GM12873 (cell line): ENCODE results near the gene ADAM29.

Source experiments
- CTCF ChIP-seq: IDR thresholded peaks from 2 replicates; pipeline ENCODE4 v1.5.1; 2012; ENCODE audit warnings: low read depth, mild to moderate bottlenecking, moderate library complexity, low read length, control low read depth; ENCODE audit not compliant: insufficient read depth; ENCODE audit errors: missing control alignments

The ADAM29 gene

GRCh38 chr4:174882317-174882992 is 35.7 kb upstream of the ADAM29 start:
- no peak for TF ChIP-seq CTCF

- no peak for TF ChIP-seq CTCF
These were observed 10.7 kb upstream of the ADAM29 start for GRCh38 chr4:174907508-174907907.

- TF ChIP-seq CTCF: no peak
These were observed 7.9 kb upstream of the ADAM29 start for GRCh38 chr4:174910271-174910670.

GRCh38 chr4:174912919-174913543 is 5.1 kb upstream of the ADAM29 start:
- no peak for TF ChIP-seq CTCF

GRCh38 chr4:174919886-174920423 is 1.8 kb downstream of the ADAM29 start:
- no peak for TF ChIP-seq CTCF

GRCh38 chr4:174926958-174927357 is 8.8 kb downstream of the ADAM29 start:
- no peak for TF ChIP-seq CTCF

GRCh38 chr4:174928174-174928573 is 10.0 kb downstream of the ADAM29 start:
- TF ChIP-seq CTCF: no peak
